ENCODE results near the gene L1TD1.
"Not testable (repeated sequence)": the region's sequence is repeated elsewhere in the genome, so short reads cannot be mapped to it uniquely, and the experiment has no call there.

The L1TD1 gene

GRCh38 chr1:62198069-62198780 is 3.6 kb downstream of the L1TD1 start:
- DNase-seq (ENCODE audit: low read depth in 2 of 2, low spot score in 1 of 2): no peak

GRCh38 chr1:62198781-62199125 is 4.1 kb downstream of the L1TD1 start:
- DNase-seq (ENCODE audit: low read depth in 2 of 2, low spot score in 1 of 2): no peak

- DNase-seq (ENCODE audit: low read depth in 2 of 2, low spot score in 1 of 2): no peak
Measured at GRCh38 chr1:62207187-62207586, 12.5 kb downstream of the L1TD1 start.

- no peak for DNase-seq (ENCODE audit: low read depth in 2 of 2, low spot score in 1 of 2)
Measured at GRCh38 chr1:62208087-62208486, 13.4 kb downstream of the L1TD1 start.

- DNase-seq (ENCODE audit: low read depth in 2 of 2, low spot score in 1 of 2): no peak
Measured at GRCh38 chr1:62208970-62209369, 14.3 kb downstream of the L1TD1 start.

GRCh38 chr1:62209931-62210595 is 15.4 kb downstream of the L1TD1 start:
- DNase-seq (ENCODE audit: low read depth in 2 of 2, low spot score in 1 of 2): no peak

- DNase-seq (ENCODE audit: low read depth in 2 of 2, low spot score in 1 of 2): no peak
Measured at GRCh38 chr1:62210960-62211359, 16.3 kb downstream of the L1TD1 start.

GRCh38 chr1:62212411-62212810 is 17.8 kb downstream of the L1TD1 start:
- DNase-seq (ENCODE audit: low read depth in 2 of 2, low spot score in 1 of 2): no peak

GRCh38 chr1:62213075-62213914 is 18.6 kb downstream of the L1TD1 start:
- DNase-seq (ENCODE audit: low read depth in 2 of 2, low spot score in 1 of 2): no peak

- DNase-seq (ENCODE audit: low read depth in 2 of 2, low spot score in 1 of 2): no peak
Measured at GRCh38 chr1:62218604-62219003, 24.0 kb downstream of the L1TD1 start.

GRCh38 chr1:62220456-62220855 is 25.8 kb downstream of the L1TD1 start:
- DNase-seq (ENCODE audit: low read depth in 2 of 2, low spot score in 1 of 2): not testable (repeated sequence)

- DNase-seq (ENCODE audit: low read depth in 2 of 2, low spot score in 1 of 2): no peak
Measured at GRCh38 chr1:62221171-62221570, 26.5 kb downstream of the L1TD1 start.

GRCh38 chr1:62222321-62222720 is 27.7 kb downstream of the L1TD1 start:
- no peak for DNase-seq (ENCODE audit: low read depth in 2 of 2, low spot score in 1 of 2)

- DNase-seq (ENCODE audit: low read depth in 2 of 2, low spot score in 1 of 2): no peak
Measured at GRCh38 chr1:62224182-62224581, 29.5 kb downstream of the L1TD1 start.

GRCh38 chr1:62227496-62227895 is 32.8 kb downstream of the L1TD1 start:
- DNase-seq (ENCODE audit: low read depth in 2 of 2, low spot score in 1 of 2): no peak

GRCh38 chr1:62228136-62228882 is 33.7 kb downstream of the L1TD1 start:
- no peak for DNase-seq (ENCODE audit: low read depth in 2 of 2, low spot score in 1 of 2)

- no peak for DNase-seq (ENCODE audit: low read depth in 2 of 2, low spot score in 1 of 2)
Measured at GRCh38 chr1:62228883-62229187, 34.2 kb downstream of the L1TD1 start.

- DNase-seq (ENCODE audit: low read depth in 2 of 2, low spot score in 1 of 2): no peak
Measured at GRCh38 chr1:62229468-62229867, 34.8 kb downstream of the L1TD1 start.

- DNase-seq (ENCODE audit: low read depth in 2 of 2, low spot score in 1 of 2): no peak
Measured at GRCh38 chr1:62229932-62230331, 35.3 kb downstream of the L1TD1 start.

GRCh38 chr1:62230718-62231117 is 36.1 kb downstream of the L1TD1 start:
- DNase-seq (ENCODE audit: low read depth in 2 of 2, low spot score in 1 of 2): no peak

GRCh38 chr1:62232871-62233278 is 38.2 kb downstream of the L1TD1 start:
- no peak for DNase-seq (ENCODE audit: low read depth in 2 of 2, low spot score in 1 of 2)

Data from stimulated activated CD8-positive, alpha-beta memory T cell treated with anti-CD3 and anti-CD28 coated beads, Interleukin-4, amount 100 ng/mL, for 4 hours (primary cell).